Retina (tissue), 1 donor: ENCODE measurements around the gene SCLT1.

Experiments
- DNase-seq: peaks from one replicate; pipeline ENCODE4 v3.0.0-alpha.2; 2016

SCLT1 gene

GRCh38 chr4:128837198-128837597 is 256.1 kb downstream of the SCLT1 start:
- no peak for DNase-seq

GRCh38 chr4:128835498-128836222 is 257.7 kb downstream of the SCLT1 start:
- DNase-seq = no peak
